Stimulated activated CD8-positive, alpha-beta memory T cell treated with anti-CD3 and anti-CD28 coated beads, Interleukin-4, amount 100 ng/mL, for 24 hours (primary cell): ENCODE data around the gene MC3R.
"Not testable (repeated sequence)": the region's sequence is repeated elsewhere in the genome, so short reads cannot be mapped to it uniquely, and the experiment has no call there.

Source experiments
- DNase-seq: peaks from one replicate; pipeline ENCODE4 v3.0.0-alpha.2; 2020; ENCODE audit warnings: low read depth

Gene MC3R

GRCh38 chr20:56247954-56248782, at the start of gene MC3R:
TSS of gene MC3R (plus strand) at chr20:56248732. CDS start at chr20:56248844, 112 bp downstream.
- DNase-seq = peak; percentile 12

- DNase-seq = no peak
Measured at GRCh38 chr20:56200456-56200855, 48.1 kb upstream of the MC3R start.

GRCh38 chr20:56202493-56203077, 45.9 kb upstream of the MC3R start:
- DNase-seq = no peak

- DNase-seq = no peak
Measured at GRCh38 chr20:56204206-56204605, 44.3 kb upstream of the MC3R start.

GRCh38 chr20:56205346-56205745, 43.2 kb upstream of the MC3R start:
- no peak for DNase-seq

- no peak for DNase-seq
Measured at GRCh38 chr20:56207656-56208055, 40.9 kb upstream of the MC3R start.

GRCh38 chr20:56208121-56208520, 40.4 kb upstream of the MC3R start:
- no peak for DNase-seq

GRCh38 chr20:56211051-56211450, 37.5 kb upstream of the MC3R start:
- no peak for DNase-seq

GRCh38 chr20:56212091-56212490, 36.4 kb upstream of the MC3R start:
- DNase-seq = no peak

GRCh38 chr20:56213321-56213720, 35.2 kb upstream of the MC3R start:
- DNase-seq = no peak

GRCh38 chr20:56215115-56215514, 33.4 kb upstream of the MC3R start:
- no peak for DNase-seq

- no peak for DNase-seq
Measured at GRCh38 chr20:56217829-56218228, 30.7 kb upstream of the MC3R start.

GRCh38 chr20:56221186-56221585, 27.3 kb upstream of the MC3R start:
- DNase-seq = not testable (repeated sequence)

GRCh38 chr20:56222201-56222600, 26.3 kb upstream of the MC3R start:
- DNase-seq = no peak

GRCh38 chr20:56222945-56223344, 25.6 kb upstream of the MC3R start:
- no peak for DNase-seq

GRCh38 chr20:56223352-56223751, 25.2 kb upstream of the MC3R start:
- no peak for DNase-seq

GRCh38 chr20:56228021-56228420, 20.5 kb upstream of the MC3R start:
- DNase-seq = no peak

- no peak for DNase-seq
Measured at GRCh38 chr20:56229812-56230211, 18.7 kb upstream of the MC3R start.

- DNase-seq = no peak
Measured at GRCh38 chr20:56234110-56234509, 14.4 kb upstream of the MC3R start.

GRCh38 chr20:56237335-56237734, 11.2 kb upstream of the MC3R start:
- DNase-seq = no peak

GRCh38 chr20:56244259-56244658, 4.3 kb upstream of the MC3R start:
- DNase-seq = no peak

GRCh38 chr20:56245761-56246160, 2.8 kb upstream of the MC3R start:
- DNase-seq = no peak

GRCh38 chr20:56249244-56249955, 868 bp downstream of the MC3R start:
- no peak for DNase-seq
